ENCODE data around the gene CTSW. TPM values are rescaled to one million over a fixed set of nuclear protein-coding genes. Genes with fewer than 3 reads are reported as not detected.
"Not testable (repeated sequence)": the region's sequence is repeated elsewhere in the genome, so short reads cannot be mapped to it uniquely, and the experiment has no call there.

Gene CTSW
- total RNA-seq (10 to 100 TPM; 20.6 to 21.6 TPM), total RNA-seq (0.91 to 51.8 (median 8.5) reads per million in 172 experiments)
- 72.2 TPM for polyA plus RNA-seq (2013, experiment 1 of 2)
- 78.1 TPM for polyA plus RNA-seq (2013, experiment 2 of 2)

- DNase-seq (peak in 7 of 14 experiments; percentile 29 to 82 (median 61)), ATAC-seq (ENCODE audit: poor library complexity) (peak; percentile 63)
- peak within 1 kb of the TSS; percentile 44 for H3K27ac Mint-ChIP-seq
- Histone ChIP-seq H3K36me3 (ENCODE audit: insufficient read depth, low read length) (peaks cover 24% of the 10 kb centered on the region), H3K9me3 (ENCODE audit: control insufficient read depth in 1 of 2, insufficient read depth in 1 of 2, low read length in 2 of 2) (no peaks in the 10 kb centered on the region), H3K27ac (ENCODE audit: low read depth in 1 of 2, low read length in 2 of 2) (peak within 1 kb of the TSS; percentile 9 to 41), H3K4me1 (ENCODE audit: insufficient read depth, low read length) (peaks cover 52% of the 10 kb centered on the region), H3K4me3 (ENCODE audit: low read length) (peak within 1 kb of the TSS; percentile 50), H3K27me3 (ENCODE audit: control insufficient read depth in 1 of 2, insufficient read depth in 2 of 2, low read length in 2 of 2) (no peaks in the 10 kb centered on the region)
- no peaks in the 10 kb centered on the region for H3K27me3 Mint-ChIP-seq
- peaks cover 20% of the 10 kb centered on the region for H3K36me3 Mint-ChIP-seq (ENCODE audit: low read depth)
- TF ChIP-seq CTCF (IDR thresholded peaks at IDR 0.05) = no peak
- ChIA-PET POLR2A (interaction anchor here (0.8 to 2.4 kb wide), 5 partner anchors 8 to 20 kb away, joined by 3 to 11 read pairs (median 4); partner anchors contain the start of genes CCDC85B, FIBP and MUS81), CTCF (interaction anchor here (1.2 to 2.1 kb wide), 2 partner anchors 9 to 20 kb away, joined by 3 to 8 read pairs; partner anchors contain the start of genes FIBP and MUS81)
- H3K4me1 Mint-ChIP-seq (ENCODE audit: low read depth) = peaks cover 17% of the 10 kb centered on the region
- peak within 1 kb of the TSS; percentile 42 for H3K4me3 Mint-ChIP-seq
- intact Hi-C loops (cut with DNase I, micrococcal nuclease) = loop anchor here in 1 of 2 experiments (10.0 kb wide), 1 partner anchor 165 kb away; the partner anchor contains the start of gene KAT5
- no peaks in the 10 kb centered on the region for H3K9me3 Mint-ChIP-seq
Measured at GRCh38 chr11:65879617-65880016, at the start of gene CTSW. CTSW (plus strand) TSS chr11:65879837; CDS start chr11:65879855, 18 bp downstream.

GRCh38 chr11:65832231-65832630 lies 47.4 kb upstream of the CTSW start:
- not testable (repeated sequence) for H3K9me3 Mint-ChIP-seq; DNase-seq; H3K4me3 ChIP-seq (ENCODE audit: low read length); H3K27ac Mint-ChIP-seq; H3K4me1 Mint-ChIP-seq (ENCODE audit: low read depth); H3K27me3 Mint-ChIP-seq; H3K36me3 ChIP-seq (ENCODE audit: insufficient read depth, low read length); H3K27ac ChIP-seq (ENCODE audit: low read depth in 1 of 2, low read length in 2 of 2); H3K36me3 Mint-ChIP-seq (ENCODE audit: low read depth); H3K27me3 ChIP-seq (ENCODE audit: control insufficient read depth in 1 of 2, insufficient read depth in 2 of 2, low read length in 2 of 2); ATAC-seq (ENCODE audit: poor library complexity); H3K9me3 ChIP-seq (ENCODE audit: control insufficient read depth in 1 of 2, insufficient read depth in 1 of 2, low read length in 2 of 2)
- H3K4me3 Mint-ChIP-seq = peak overlapping the region; percentile 60
- peaks cover 24% of the 10 kb centered on the region for H3K4me1 ChIP-seq (ENCODE audit: insufficient read depth, low read length)
- POLR2A ChIA-PET = interaction anchor here (1.2 to 2.2 kb wide), 7 partner anchors 18 to 120 kb away, joined by 5 to 20 read pairs (median 9); partner anchors contain the start of genes CCDC85B, CFL1, FIBP and KAT5
- intact Hi-C loops (cut with DNase I, micrococcal nuclease) = loop anchor here in 1 of 2 experiments (2.0 kb wide), 1 partner anchor 25 kb away; no protein-coding TSS in a partner anchor
- CTCF ChIA-PET = interaction anchor here (1.4 to 2.7 kb wide), 3 partner anchors 14 to 126 kb away, joined by 3 to 12 read pairs (median 8); partner anchors contain the start of gene KAT5

- H3K27ac ChIP-seq (ENCODE audit: low read depth in 1 of 2, low read length in 2 of 2) = peak within 1 kb of the TSS; percentile 18 to 31
- H3K36me3 Mint-ChIP-seq (ENCODE audit: low read depth) = no peaks in the 10 kb centered on the region
- ChIA-PET POLR2A (interaction anchor here (0.9 to 2.2 kb wide), 10 partner anchors 17 to 219 kb away, joined by 3 to 20 read pairs (median 6); partner anchors contain the start of genes CCDC85B, FIBP, KAT5 and MUS81), CTCF (interaction anchor here (1.3 to 2.7 kb wide), 7 partner anchors 15 to 128 kb away, joined by 3 to 12 read pairs (median 4); partner anchors contain the start of genes CCDC85B, KAT5 and MUS81)
- no peak within 1 kb of the TSS for H3K27ac Mint-ChIP-seq
- no peaks in the 10 kb centered on the region for H3K9me3 ChIP-seq (ENCODE audit: control insufficient read depth in 1 of 2, insufficient read depth in 1 of 2, low read length in 2 of 2)
- peaks cover 24% of the 10 kb centered on the region for H3K4me1 ChIP-seq (ENCODE audit: insufficient read depth, low read length)
- no peak within 1 kb of the TSS for H3K4me3 Mint-ChIP-seq
- H3K27me3 ChIP-seq (ENCODE audit: control insufficient read depth in 1 of 2, insufficient read depth in 2 of 2, low read length in 2 of 2) = no peaks in the 10 kb centered on the region
- no peaks in the 10 kb centered on the region for H3K9me3 Mint-ChIP-seq
- ATAC-seq (ENCODE audit: poor library complexity) (peak; percentile 100), DNase-seq (peak; percentile 88 to 97 (median 93))
- peak within 1 kb of the TSS; percentile 76 for H3K4me3 ChIP-seq (ENCODE audit: low read length)
- no peak for TF ChIP-seq CTCF (IDR thresholded peaks at IDR 0.05)
- H3K36me3 ChIP-seq (ENCODE audit: insufficient read depth, low read length) = no peaks in the 10 kb centered on the region
- intact Hi-C loops (cut with DNase I, micrococcal nuclease) = loop anchor here in 1 of 2 experiments (2.0 kb wide), 1 partner anchor 23 kb away; no protein-coding TSS in a partner anchor
- peaks cover 6% of the 10 kb centered on the region for H3K4me1 Mint-ChIP-seq (ENCODE audit: low read depth)
- H3K27me3 Mint-ChIP-seq = no peaks in the 10 kb centered on the region
Measured at GRCh38 chr11:65833297-65834030, 46.2 kb upstream of the CTSW start, which contains the start of gene SNX32. SNX32 (plus strand) TSS chr11:65833963; CDS start chr11:65834066, 103 bp downstream.

Measured in CD4-positive, alpha-beta T cell (primary cell).